Measurements from ENCODE around the gene ANKRD44. TPM values are rescaled to one million over a fixed set of nuclear protein-coding genes. Genes with fewer than 3 reads are reported as not detected.

The ANKRD44 gene
- total RNA-seq, 4 donors from 2014 or later = 24.4 to 51.8 (median 35.7) TPM

- no peak overlapping the region for H3K4me3 ChIP-seq
- no peaks in the 10 kb centered on the region for H3K36me3 ChIP-seq
- TF ChIP-seq POLR2A (IDR thresholded peaks at IDR 0.05) = no peak
- no peak for TF ChIP-seq EP300 (IDR thresholded peaks at IDR 0.05)
- TF ChIP-seq, protein P1, sequence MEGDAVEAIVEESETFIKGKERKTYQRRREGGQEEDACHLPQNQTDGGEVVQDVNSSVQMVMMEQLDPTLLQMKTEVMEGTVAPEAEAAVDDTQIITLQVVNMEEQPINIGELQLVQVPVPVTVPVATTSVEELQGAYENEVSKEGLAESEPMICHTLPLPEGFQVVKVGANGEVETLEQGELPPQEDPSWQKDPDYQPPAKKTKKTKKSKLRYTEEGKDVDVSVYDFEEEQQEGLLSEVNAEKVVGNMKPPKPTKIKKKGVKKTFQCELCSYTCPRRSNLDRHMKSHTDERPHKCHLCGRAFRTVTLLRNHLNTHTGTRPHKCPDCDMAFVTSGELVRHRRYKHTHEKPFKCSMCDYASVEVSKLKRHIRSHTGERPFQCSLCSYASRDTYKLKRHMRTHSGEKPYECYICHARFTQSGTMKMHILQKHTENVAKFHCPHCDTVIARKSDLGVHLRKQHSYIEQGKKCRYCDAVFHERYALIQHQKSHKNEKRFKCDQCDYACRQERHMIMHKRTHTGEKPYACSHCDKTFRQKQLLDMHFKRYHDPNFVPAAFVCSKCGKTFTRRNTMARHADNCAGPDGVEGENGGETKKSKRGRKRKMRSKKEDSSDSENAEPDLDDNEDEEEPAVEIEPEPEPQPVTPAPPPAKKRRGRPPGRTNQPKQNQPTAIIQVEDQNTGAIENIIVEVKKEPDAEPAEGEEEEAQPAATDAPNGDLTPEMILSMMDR (IDR thresholded peaks at IDR 0.05) = no peak
- no peak for TF ChIP-seq POLR2AphosphoS5 (IDR thresholded peaks at IDR 0.05)
- H3K9me3 ChIP-seq = no peaks in the 10 kb centered on the region
- H3K27ac ChIP-seq = no peak overlapping the region
- H3K27me3 ChIP-seq = no peaks in the 10 kb centered on the region
- 79 to 83% methylated on average over 2 to 3 of the region's 3 CpGs for WGBS, 2 donors (ENCODE audit: low coverage in 1 of 2)
- no peaks in the 10 kb centered on the region for H3K4me1 ChIP-seq
- ATAC-seq = no peak
Measured at GRCh38 chr2:196971574-196972279, 338.9 kb downstream of the ANKRD44 start.

- ATAC-seq = no peak
- WGBS, 2 donors (ENCODE audit: low coverage in 1 of 2) = 41 to 75% methylated on average over 4 of the region's 4 CpGs
Measured at GRCh38 chr2:196970099-196970498, 340.5 kb downstream of the ANKRD44 start.

DNA sequence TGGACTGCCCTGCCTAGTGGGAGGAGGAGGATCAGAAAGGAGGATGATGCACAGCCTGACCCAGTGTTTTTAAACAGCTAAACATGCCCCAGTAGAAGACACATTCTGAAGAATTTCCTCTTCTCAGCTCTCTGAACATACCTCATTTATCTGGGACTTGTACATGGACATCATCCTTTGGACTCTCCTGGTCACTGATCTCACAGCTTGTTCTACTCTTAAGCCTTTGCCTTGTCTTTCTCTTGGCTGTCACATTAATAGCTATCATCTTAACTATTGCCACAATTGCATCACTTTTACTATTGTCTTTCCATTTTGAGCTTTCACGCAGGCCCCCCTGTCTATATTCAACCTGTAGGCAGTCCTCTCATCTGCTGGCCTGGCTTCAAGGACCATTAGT lies 342.1 kb downstream of the ANKRD44 start:
- TF ChIP-seq POLR2A (IDR thresholded peaks at IDR 0.05) = no peak
- TF ChIP-seq, protein P1 (IDR thresholded peaks at IDR 0.05) = no peak
- no peak for TF ChIP-seq POLR2AphosphoS5 (IDR thresholded peaks at IDR 0.05)
- TF ChIP-seq EP300 (IDR thresholded peaks at IDR 0.05) = no peak
- no peaks in the 10 kb centered on the region for H3K27me3 ChIP-seq
- 100% methylated on average over 1 of the region's 1 CpG for WGBS, 2 donors (ENCODE audit: low coverage in 1 of 2)

More at GRCh38 chr2:196970099-196970498, 340.5 kb downstream of the ANKRD44 start:
- no peaks in the 10 kb centered on the region for H3K4me1 ChIP-seq
- H3K27me3 ChIP-seq = no peaks in the 10 kb centered on the region
- no peak overlapping the region for H3K4me3 ChIP-seq
- H3K36me3 ChIP-seq = no peaks in the 10 kb centered on the region
- no peak for TF ChIP-seq POLR2AphosphoS5 (IDR thresholded peaks at IDR 0.05)
- no peak for TF ChIP-seq POLR2A (IDR thresholded peaks at IDR 0.05)
- no peak for TF ChIP-seq EP300 (IDR thresholded peaks at IDR 0.05)
- TF ChIP-seq, protein P1 (IDR thresholded peaks at IDR 0.05) = no peak
- no peak overlapping the region for H3K27ac ChIP-seq
- no peaks in the 10 kb centered on the region for H3K9me3 ChIP-seq

DNA sequence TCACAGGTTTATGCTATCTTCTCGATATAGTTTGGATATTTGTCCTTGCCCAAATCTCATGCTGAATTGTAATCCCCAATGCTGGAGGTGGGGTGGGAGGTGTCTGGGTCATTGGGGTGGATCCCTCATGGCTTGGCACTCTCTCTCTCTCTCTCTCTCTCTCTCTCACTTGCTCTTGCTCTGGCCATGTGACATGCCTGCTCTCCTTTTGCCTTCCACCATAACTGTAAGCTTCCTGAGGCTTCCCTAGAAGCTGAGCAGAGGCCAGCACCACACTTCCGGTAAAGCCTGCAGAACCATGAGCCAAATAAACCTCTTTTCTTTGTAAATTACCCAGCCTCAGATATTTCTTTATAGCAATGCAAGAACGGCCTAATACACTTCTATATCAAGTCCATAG lies 342.8 kb downstream of the ANKRD44 start:
- Histone ChIP-seq H3K36me3 (no peaks in the 10 kb centered on the region), H3K9me3 (no peaks in the 10 kb centered on the region), H3K27me3 (no peaks in the 10 kb centered on the region), H3K4me3 (no peak overlapping the region), H3K4me1 (no peaks in the 10 kb centered on the region), H3K27ac (no peak overlapping the region)
- 56 to 100% methylated on average over 1 to 3 of the region's 3 CpGs for WGBS, 2 donors (ENCODE audit: low coverage in 1 of 2)
- TF ChIP-seq EP300 (IDR thresholded peaks at IDR 0.05) = no peak
- no peak for TF ChIP-seq POLR2AphosphoS5 (IDR thresholded peaks at IDR 0.05)
- TF ChIP-seq, protein P1 (IDR thresholded peaks at IDR 0.05) = no peak
- TF ChIP-seq POLR2A (IDR thresholded peaks at IDR 0.05) = no peak
- ATAC-seq = no peak

More for the DNA sequence above, 342.1 kb downstream of the ANKRD44 start:
- no peak for ATAC-seq
- H3K27ac ChIP-seq = no peak overlapping the region
- no peaks in the 10 kb centered on the region for H3K36me3 ChIP-seq
- no peaks in the 10 kb centered on the region for H3K9me3 ChIP-seq
- H3K4me3 ChIP-seq = no peak overlapping the region
- H3K4me1 ChIP-seq = no peaks in the 10 kb centered on the region

GRCh38 chr2:196967116-196967515 lies 343.5 kb downstream of the ANKRD44 start:
- no peak overlapping the region for H3K27ac ChIP-seq
- H3K27me3 ChIP-seq = no peaks in the 10 kb centered on the region
- no peak for ATAC-seq
- H3K36me3 ChIP-seq = no peaks in the 10 kb centered on the region
- peak overlapping the region in 1 of 2 donors; percentile 8 for H3K4me3 ChIP-seq
- H3K9me3 ChIP-seq = no peaks in the 10 kb centered on the region
- 17 to 21% methylated on average over 6 to 7 of the region's 7 CpGs for WGBS, 2 donors (ENCODE audit: low coverage in 1 of 2)
- TF ChIP-seq POLR2AphosphoS5 (IDR thresholded peaks at IDR 0.05) (no peak), POLR2A (IDR thresholded peaks at IDR 0.05) (no peak)
- H3K4me1 ChIP-seq = no peaks in the 10 kb centered on the region

Data from gastroesophageal sphincter (tissue), 4 donors.